ENCODE measurements around the gene CD320. TPM values are rescaled to one million over a fixed set of nuclear protein-coding genes. Genes with fewer than 3 reads are reported as not detected.
"Not testable (repeated sequence)": the region's sequence is repeated elsewhere in the genome, so short reads cannot be mapped to it uniquely, and the experiment has no call there.

The CD320 gene
- total RNA-seq, 2 experiments from 2014 or later, result 17.1 to 17.6 TPM

GRCh38 chr19:8342684-8343482 lies 34.7 kb upstream of the CD320 start, which contains the start of gene KANK3:
TSS of gene KANK3 (minus strand) at chr19:8343262. CDS start at chr19:8337828, 5,434 bp downstream.
- H3K27ac Mint-ChIP-seq, result no peak within 1 kb of the TSS
- Histone ChIP-seq H3K4me1 (ENCODE audit: insufficient read depth, low read length) (peaks cover 21% of the 10 kb centered on the region), H3K4me3 (ENCODE audit: low read length) (peak within 1 kb of the TSS; percentile 83), H3K27me3 (ENCODE audit: control insufficient read depth in 1 of 2, insufficient read depth in 2 of 2, low read length in 2 of 2) (no peaks in the 10 kb centered on the region), H3K27ac (ENCODE audit: low read depth in 1 of 2, low read length in 2 of 2) (peak within 1 kb of the TSS in 1 of 2 donors; percentile 40), H3K36me3 (ENCODE audit: insufficient read depth, low read length) (no peaks in the 10 kb centered on the region), H3K9me3 (ENCODE audit: control insufficient read depth in 1 of 2, insufficient read depth in 1 of 2, low read length in 2 of 2) (no peaks in the 10 kb centered on the region)
- ATAC-seq (ENCODE audit: poor library complexity) (peak; percentile 100), DNase-seq (peak; percentile 83 to 96 (median 90))
- H3K27me3 Mint-ChIP-seq, result peaks cover 17% of the 10 kb centered on the region
- intact Hi-C loops (cut with DNase I, micrococcal nuclease), result no loop called here
- no peak for TF ChIP-seq CTCF (IDR thresholded peaks at IDR 0.05)
- no peaks in the 10 kb centered on the region for H3K36me3 Mint-ChIP-seq (ENCODE audit: low read depth)
- H3K9me3 Mint-ChIP-seq, result no peaks in the 10 kb centered on the region
- ChIA-PET CTCF (interaction anchor here (3.3 kb wide), 1 partner anchor 11 kb away, joined by 17 read pairs; no protein-coding TSS in a partner anchor), POLR2A (interaction anchor here (0.7 to 2.4 kb wide), 4 partner anchors 21 to 299 kb away, joined by 3 to 7 read pairs (median 5); partner anchors contain the start of genes NDUFA7, RAB11B, RPS28 and ZNF414)
- H3K4me3 Mint-ChIP-seq, result peak within 1 kb of the TSS; percentile 81
- H3K4me1 Mint-ChIP-seq (ENCODE audit: low read depth), result peaks cover 8% of the 10 kb centered on the region

GRCh38 chr19:8342316-8342683 lies 34.1 kb upstream of the CD320 start:
- no peaks in the 10 kb centered on the region for H3K9me3 ChIP-seq (ENCODE audit: control insufficient read depth in 1 of 2, insufficient read depth in 1 of 2, low read length in 2 of 2)
- ChIA-PET POLR2A (interaction anchor here (2.1 to 2.4 kb wide), 2 partner anchors 21 to 171 kb away, joined by 7 read pairs; partner anchors contain the start of genes NDUFA7, RPS28 and ZNF414), CTCF (no interaction called here)
- no peak overlapping the region for H3K27ac ChIP-seq (ENCODE audit: low read depth in 1 of 2, low read length in 2 of 2)
- peaks cover 21% of the 10 kb centered on the region for H3K4me1 ChIP-seq (ENCODE audit: insufficient read depth, low read length)
- Mint-ChIP-seq H3K4me3 (peak overlapping the region; percentile 67), H3K27ac (no peak overlapping the region), H3K9me3 (no peaks in the 10 kb centered on the region), H3K27me3 (peaks cover 21% of the 10 kb centered on the region), H3K36me3 (ENCODE audit: low read depth) (no peaks in the 10 kb centered on the region), H3K4me1 (ENCODE audit: low read depth) (peaks cover 8% of the 10 kb centered on the region)
- no peaks in the 10 kb centered on the region for H3K36me3 ChIP-seq (ENCODE audit: insufficient read depth, low read length)
- intact Hi-C loops (cut with DNase I, micrococcal nuclease), result no loop called here
- peak overlapping the region; percentile 83 for H3K4me3 ChIP-seq (ENCODE audit: low read length)
- ATAC-seq (ENCODE audit: poor library complexity) (no peak), DNase-seq (no peak)
- no peak for TF ChIP-seq CTCF (IDR thresholded peaks at IDR 0.05)
- peaks cover 0 to 3% of the 10 kb centered on the region in 2 experiments for H3K27me3 ChIP-seq (ENCODE audit: control insufficient read depth in 1 of 2, insufficient read depth in 2 of 2, low read length in 2 of 2)

DNA sequence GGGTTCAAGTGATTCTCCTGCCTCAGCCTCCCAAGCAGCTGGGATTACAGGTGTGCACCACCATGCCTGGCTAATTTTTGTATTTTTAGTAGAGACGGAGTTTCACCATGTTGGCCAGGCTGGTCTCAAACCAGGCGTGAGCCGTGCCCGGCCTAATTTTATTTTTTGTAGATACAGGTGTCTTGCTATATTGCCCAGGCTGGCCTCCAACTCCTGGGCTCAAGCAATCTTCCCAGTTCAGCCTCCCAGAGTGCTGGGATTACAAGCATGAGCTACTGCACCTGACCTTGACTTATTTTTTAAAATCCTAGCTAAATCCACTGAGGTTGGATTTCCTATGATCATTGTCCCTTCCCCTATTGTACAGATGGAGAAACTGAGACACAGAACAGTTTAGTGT lies 33.3 kb upstream of the CD320 start:
- DNase-seq; H3K9me3 ChIP-seq (ENCODE audit: control insufficient read depth in 1 of 2, insufficient read depth in 1 of 2, low read length in 2 of 2); intact Hi-C loops (cut with DNase I, micrococcal nuclease); H3K27ac Mint-ChIP-seq; ATAC-seq (ENCODE audit: poor library complexity); H3K36me3 Mint-ChIP-seq (ENCODE audit: low read depth); H3K4me1 Mint-ChIP-seq (ENCODE audit: low read depth); H3K4me3 ChIP-seq (ENCODE audit: low read length); H3K27ac ChIP-seq (ENCODE audit: low read depth in 1 of 2, low read length in 2 of 2); H3K27me3 ChIP-seq (ENCODE audit: control insufficient read depth in 1 of 2, insufficient read depth in 2 of 2, low read length in 2 of 2); H3K9me3 Mint-ChIP-seq; H3K36me3 ChIP-seq (ENCODE audit: insufficient read depth, low read length): not testable (repeated sequence)
- H3K4me3 Mint-ChIP-seq, result peak overlapping the region; percentile 67
- ChIA-PET POLR2A (interaction anchor here (0.7 to 2.4 kb wide), 2 partner anchors 20 to 146 kb away, joined by 4 to 7 read pairs; partner anchors contain the start of genes NDUFA7 and RPS28), CTCF (interaction anchor here (1.3 kb wide), 1 partner anchor 12 kb away, joined by 3 read pairs; no protein-coding TSS in a partner anchor)
- peaks cover 25% of the 10 kb centered on the region for H3K27me3 Mint-ChIP-seq
- H3K4me1 ChIP-seq (ENCODE audit: insufficient read depth, low read length), result peaks cover 21% of the 10 kb centered on the region

Measured in CD4-positive, alpha-beta T cell (primary cell).